SHP77 (cell line): ENCODE results near the gene CCDC78.
"Not testable (repeated sequence)": the region's sequence is repeated elsewhere in the genome, so short reads cannot be mapped to it uniquely, and the experiment has no call there.

Source experiments
- DNase-seq, 2 experiments: peaks; one replicate each; lab custom pipeline; 2025; lab: John Stamatoyannopoulos, UW

CCDC78 gene

GRCh38 chr16:760545-761343 lies 34.5 kb upstream of the CCDC78 start, which contains the start of gene MSLN:
TSS of gene MSLN (plus strand) at chr16:760734. CDS start at chr16:762681, 1,947 bp downstream.
- no peak for DNase-seq

GRCh38 chr16:760065-760464 lies 33.8 kb upstream of the CCDC78 start:
- no peak for DNase-seq

GRCh38 chr16:759110-759910 lies 33.1 kb upstream of the CCDC78 start:
- DNase-seq = no peak

- no peak for DNase-seq
Measured at GRCh38 chr16:756428-756827, 30.2 kb upstream of the CCDC78 start.

GRCh38 chr16:754656-755055 lies 28.4 kb upstream of the CCDC78 start:
- no peak for DNase-seq

- not testable (repeated sequence) for DNase-seq
Measured at GRCh38 chr16:754121-754607, 27.9 kb upstream of the CCDC78 start.

- no peak for DNase-seq
Measured at GRCh38 chr16:752007-752312, 25.7 kb upstream of the CCDC78 start.

GRCh38 chr16:751152-752006 lies 25.1 kb upstream of the CCDC78 start:
- no peak for DNase-seq

GRCh38 chr16:750485-750884 lies 24.2 kb upstream of the CCDC78 start:
- no peak for DNase-seq

- no peak for DNase-seq
Measured at GRCh38 chr16:749010-749409, 22.8 kb upstream of the CCDC78 start.

GRCh38 chr16:747978-748746 lies 21.9 kb upstream of the CCDC78 start:
- DNase-seq = no peak

GRCh38 chr16:746637-747036 lies 20.4 kb upstream of the CCDC78 start:
- no peak for DNase-seq

GRCh38 chr16:745739-746138 lies 19.5 kb upstream of the CCDC78 start:
- peak in 1 of 2 experiments; percentile 23 for DNase-seq

GRCh38 chr16:743794-744500 lies 17.7 kb upstream of the CCDC78 start:
- no peak for DNase-seq

- not testable (repeated sequence) for DNase-seq
Measured at GRCh38 chr16:742894-743293, 16.7 kb upstream of the CCDC78 start.

- DNase-seq = no peak
Measured at GRCh38 chr16:741986-742629, 15.9 kb upstream of the CCDC78 start.

GRCh38 chr16:740764-741505 lies 14.7 kb upstream of the CCDC78 start, which contains the start of gene CIAO3:
TSS of gene CIAO3 (minus strand) at chr16:740997. CDS start at chr16:740985, 12 bp downstream.
- DNase-seq = peak; percentile 69 to 76

- DNase-seq = no peak
Measured at GRCh38 chr16:740459-740763, 14.2 kb upstream of the CCDC78 start.
